Vagina (tissue), 2 donors: ENCODE measurements around the gene CSRNP2. TPM values are rescaled to one million over a fixed set of nuclear protein-coding genes. Genes with fewer than 3 reads are reported as not detected.

Experiments used
- DNase-seq, 2 donors: peaks; one replicate each; pipeline ENCODE4 v3.0.0-alpha.2; 2017; ENCODE audit errors: extremely low spot score in 2 of 2
- H3K27ac ChIP-seq: fragments of 200-600 bp; sonication (generic); one replicate; pipeline ENCODE4 v1.5.1; 2019
- H3K27me3 ChIP-seq: fragments of 200-600 bp; sonication (generic); one replicate; pipeline ENCODE4 v1.5.1; 2019
- H3K36me3 ChIP-seq, 2 donors: fragments of 200-600 bp; sonication (generic); one replicate each; pipeline ENCODE4 v1.5.1; 2017 to 2019
- H3K4me1 ChIP-seq: fragments of 200-600 bp; sonication (generic); one replicate; pipeline ENCODE4 v1.5.1; 2019
- H3K4me3 ChIP-seq, 2 donors: fragments of 200-600 bp; sonication (generic); 1 replicate in 1 of 2; 2 replicates in 1 of 2; pipeline ENCODE4 v1.5.1; 2016 to 2019
- H3K9me3 ChIP-seq: fragments of 200-600 bp; sonication (generic); one replicate; pipeline ENCODE4 v1.5.1; 2019
- POLR2A ChIP-seq, 2 donors: fragments of 450-650 bp; IDR thresholded peaks; one replicate each; pipeline ENCODE4 v1.6.1; 2017; ENCODE audit warnings: antibody characterized with exemption in 2 of 2, mild to moderate bottlenecking in 2 of 2, moderate library complexity in 2 of 2
- POLR2AphosphoS5 ChIP-seq, 2 donors: sonication (generic); formaldehyde crosslinking; IDR thresholded peaks; one replicate each; pipeline ENCODE4 v1.9.0; 2017; ENCODE audit warnings: antibody characterized with exemption in 2 of 2, mild to moderate bottlenecking in 2 of 2, low read depth in 1 of 2; ENCODE audit not compliant: insufficient read depth in 1 of 2
- intact Hi-C: fragments of 100-400 bp; cut with DNase I; formaldehyde crosslinking; loops from one replicate; pipeline ENCODE4 v1.15.1; 2023
- total RNA-seq: library from RNA; depleted of rRNA; stranded (reverse); fragments of >200 nt; gene quantifications from one replicate; pipeline ENCODE4 v1.2.3, GENCODE V29; 2016
- TF ChIP-seq, protein P1 (sequence below), 3 experiments: fragments of 450-650 bp in 2 of 3; fragments of 200-600 bp in 1 of 3; sonication (generic) in 1 of 3; IDR thresholded peaks; one replicate each; pipeline ENCODE4 v1.5.1; 2017 to 2019; ENCODE audit warnings: antibody characterized with exemption in 3 of 3, mild to moderate bottlenecking in 2 of 3, moderate library complexity in 2 of 3

CSRNP2 gene
- total RNA-seq, 1 donor from 2014 or later, result 19.9 TPM

DNA sequence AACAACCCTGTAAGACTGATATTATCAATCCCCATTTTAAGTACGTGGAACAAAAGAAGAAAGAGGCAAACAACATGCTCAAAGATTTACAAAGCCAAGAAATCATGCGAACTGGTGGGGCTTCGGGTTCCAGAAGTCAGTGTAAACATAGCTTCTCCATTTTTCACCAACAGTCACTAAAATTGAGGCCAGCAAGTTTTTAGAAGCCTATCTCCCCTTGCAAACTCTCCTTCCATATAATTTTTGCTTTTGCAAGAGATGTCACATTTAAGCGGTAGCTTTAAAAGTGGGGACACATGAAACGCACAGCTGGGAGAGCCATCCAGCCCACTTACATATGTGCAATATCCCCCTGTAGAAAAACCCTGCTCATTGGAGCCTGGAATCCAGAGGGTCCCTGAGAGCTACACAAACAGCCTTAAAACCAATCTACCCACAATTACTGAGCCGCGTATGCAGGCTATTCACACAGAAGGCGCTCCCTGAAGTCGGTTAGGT is 58.0 kb downstream of the CSRNP2 start:
- intact Hi-C loops, result loop anchor here (10.0 kb wide), 1 partner anchor 1959 kb away; no protein-coding TSS in a partner anchor
- TF ChIP-seq, protein P1, sequence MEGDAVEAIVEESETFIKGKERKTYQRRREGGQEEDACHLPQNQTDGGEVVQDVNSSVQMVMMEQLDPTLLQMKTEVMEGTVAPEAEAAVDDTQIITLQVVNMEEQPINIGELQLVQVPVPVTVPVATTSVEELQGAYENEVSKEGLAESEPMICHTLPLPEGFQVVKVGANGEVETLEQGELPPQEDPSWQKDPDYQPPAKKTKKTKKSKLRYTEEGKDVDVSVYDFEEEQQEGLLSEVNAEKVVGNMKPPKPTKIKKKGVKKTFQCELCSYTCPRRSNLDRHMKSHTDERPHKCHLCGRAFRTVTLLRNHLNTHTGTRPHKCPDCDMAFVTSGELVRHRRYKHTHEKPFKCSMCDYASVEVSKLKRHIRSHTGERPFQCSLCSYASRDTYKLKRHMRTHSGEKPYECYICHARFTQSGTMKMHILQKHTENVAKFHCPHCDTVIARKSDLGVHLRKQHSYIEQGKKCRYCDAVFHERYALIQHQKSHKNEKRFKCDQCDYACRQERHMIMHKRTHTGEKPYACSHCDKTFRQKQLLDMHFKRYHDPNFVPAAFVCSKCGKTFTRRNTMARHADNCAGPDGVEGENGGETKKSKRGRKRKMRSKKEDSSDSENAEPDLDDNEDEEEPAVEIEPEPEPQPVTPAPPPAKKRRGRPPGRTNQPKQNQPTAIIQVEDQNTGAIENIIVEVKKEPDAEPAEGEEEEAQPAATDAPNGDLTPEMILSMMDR (IDR thresholded peaks at IDR 0.05), result no peak

DNA sequence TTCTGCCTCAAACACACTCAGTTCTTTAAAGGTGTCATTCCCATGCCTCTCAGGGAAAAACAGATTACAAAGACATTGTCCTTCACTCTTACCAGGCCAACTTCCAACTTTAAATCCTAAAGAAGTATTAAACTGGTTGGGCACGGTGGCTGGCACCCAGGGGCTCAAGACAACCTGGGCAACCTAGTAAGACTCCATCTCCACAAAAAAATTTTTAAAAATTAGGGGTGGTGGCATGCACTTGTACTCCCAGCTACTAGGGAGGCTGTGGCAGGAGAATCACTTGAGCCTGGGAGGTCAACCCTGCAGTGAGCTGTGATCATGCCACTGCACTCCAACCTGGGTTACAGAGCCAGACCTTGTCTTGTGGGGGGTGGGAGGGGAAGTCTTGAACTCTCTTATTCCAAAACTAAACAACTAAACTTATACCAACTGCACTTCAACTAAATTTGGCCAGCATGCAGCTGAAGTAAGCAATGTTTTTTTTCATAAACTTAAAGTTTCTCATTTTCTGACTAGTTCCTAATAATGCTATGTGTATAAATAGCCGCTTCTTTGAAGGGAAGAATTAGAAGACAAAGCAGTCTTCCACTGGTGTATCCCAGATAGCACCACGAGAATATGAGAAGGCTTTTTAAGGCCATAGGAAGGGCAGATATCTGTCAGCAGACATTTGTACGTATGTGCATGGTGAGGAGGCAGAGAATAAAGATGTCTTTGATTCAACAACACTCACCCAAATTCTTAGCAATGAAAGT is 59.6 kb downstream of the CSRNP2 start:
- TF ChIP-seq, protein P1 (IDR thresholded peaks at IDR 0.05), result no peak
- TF ChIP-seq POLR2A (IDR thresholded peaks at IDR 0.05) (no peak), POLR2AphosphoS5 (IDR thresholded peaks at IDR 0.05; ENCODE audit: insufficient read depth in 1 of 2, low read depth in 1 of 2) (no peak)
- no peaks in the 10 kb centered on the region for H3K27me3 ChIP-seq
- intact Hi-C loops, result loop anchor here (10.0 kb wide), 1 partner anchor 1961 kb away; no protein-coding TSS in a partner anchor
- DNase-seq, result no peak
- H3K4me1 ChIP-seq, result peaks cover 32% of the 10 kb centered on the region
- no peaks in the 10 kb centered on the region for H3K36me3 ChIP-seq
- peak overlapping the region; percentile 65 to 80 for H3K4me3 ChIP-seq
- H3K27ac ChIP-seq, result peak overlapping the region; percentile 93
- no peaks in the 10 kb centered on the region for H3K9me3 ChIP-seq

More for the DNA sequence above, 58.0 kb downstream of the CSRNP2 start:
- Histone ChIP-seq H3K4me3 (peak overlapping the region; percentile 65 to 80), H3K9me3 (no peaks in the 10 kb centered on the region), H3K27ac (peak overlapping the region; percentile 93), H3K27me3 (no peaks in the 10 kb centered on the region), H3K36me3 (no peaks in the 10 kb centered on the region), H3K4me1 (peaks cover 32% of the 10 kb centered on the region)
- no peak for DNase-seq

GRCh38 chr12:51021694-51022093 is 61.7 kb downstream of the CSRNP2 start:
- no peak for DNase-seq
- H3K36me3 ChIP-seq, result no peaks in the 10 kb centered on the region
- H3K27ac ChIP-seq, result no peak overlapping the region
- no peaks in the 10 kb centered on the region for H3K27me3 ChIP-seq
- TF ChIP-seq POLR2A (IDR thresholded peaks at IDR 0.05), result no peak
- TF ChIP-seq POLR2AphosphoS5 (IDR thresholded peaks at IDR 0.05; ENCODE audit: insufficient read depth in 1 of 2, low read depth in 1 of 2), result no peak
- TF ChIP-seq, protein P1 (IDR thresholded peaks at IDR 0.05), result no peak
- H3K9me3 ChIP-seq, result no peaks in the 10 kb centered on the region
- intact Hi-C loops, result loop anchor here (10.0 kb wide), 1 partner anchor 1963 kb away; no protein-coding TSS in a partner anchor
- no peak overlapping the region for H3K4me3 ChIP-seq
- peaks cover 28% of the 10 kb centered on the region for H3K4me1 ChIP-seq

- H3K4me3 ChIP-seq, result no peak overlapping the region
- no peaks in the 10 kb centered on the region for H3K9me3 ChIP-seq
- H3K27me3 ChIP-seq, result no peaks in the 10 kb centered on the region
- TF ChIP-seq POLR2AphosphoS5 (IDR thresholded peaks at IDR 0.05; ENCODE audit: insufficient read depth in 1 of 2, low read depth in 1 of 2) (no peak), POLR2A (IDR thresholded peaks at IDR 0.05) (no peak)
- TF ChIP-seq, protein P1 (IDR thresholded peaks at IDR 0.05), result no peak
- no peak overlapping the region for H3K27ac ChIP-seq
- intact Hi-C loops, result loop anchor here (10.0 kb wide), 1 partner anchor 1964 kb away; no protein-coding TSS in a partner anchor
- peaks cover 26% of the 10 kb centered on the region for H3K4me1 ChIP-seq
- no peak for DNase-seq
- H3K36me3 ChIP-seq, result no peaks in the 10 kb centered on the region
These were observed 62.8 kb downstream of the CSRNP2 start for GRCh38 chr12:51020448-51021182.
